ENCODE results near the gene HSFX4.
"Not testable (repeated sequence)": the region's sequence is repeated elsewhere in the genome, so short reads cannot be mapped to it uniquely, and the experiment has no call there.

The HSFX4 gene

DNA sequence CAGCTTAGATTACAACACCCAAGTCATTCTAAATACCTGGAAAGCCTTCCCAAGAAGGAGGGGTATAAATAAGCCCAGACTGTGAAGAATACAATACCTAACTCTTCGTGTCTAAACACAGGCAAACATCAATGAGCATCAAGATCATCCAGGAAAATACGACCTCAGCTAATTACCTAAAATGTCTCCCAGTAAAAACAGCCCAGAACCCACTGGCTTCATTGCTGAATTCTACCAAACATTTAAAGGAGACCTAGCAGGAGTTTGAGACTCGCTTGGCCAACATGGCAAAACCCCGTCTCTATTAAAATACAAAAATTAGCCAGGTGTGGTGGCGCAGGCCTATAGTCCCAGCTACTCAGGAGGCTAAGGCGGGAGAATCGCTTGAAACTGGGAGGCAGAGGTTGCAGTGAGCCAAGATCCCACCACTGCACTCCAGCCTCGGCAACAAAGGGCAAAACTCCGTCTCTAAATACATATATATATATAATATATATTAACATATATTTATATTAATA, 19.1 kb upstream of the HSFX4 start:
- H3K18ac ChIP-seq (ENCODE audit: low read length), result no peak overlapping the region
- no peak overlapping the region for H3K9ac ChIP-seq (ENCODE audit: low read length)
- no peak overlapping the region for H2BK120ac ChIP-seq (ENCODE audit: insufficient read depth, low read length, poor library complexity)
- H4K12ac ChIP-seq (ENCODE audit: low read depth, low read length), result no peak overlapping the region
- no peaks in the 10 kb centered on the region for H3K4me1 ChIP-seq (ENCODE audit: control insufficient read depth in 1 of 2, insufficient read depth in 2 of 2, low read length in 2 of 2)
- no peaks in the 10 kb centered on the region for H3K27me3 ChIP-seq (ENCODE audit: insufficient read depth, low read length)
- H3K23ac ChIP-seq (ENCODE audit: low read length), result no peak overlapping the region
- no peak overlapping the region for H2BK12ac ChIP-seq (ENCODE audit: low read length)
- no peak overlapping the region for H3K4me2 ChIP-seq (ENCODE audit: low read length)
- DNase-seq, result no peak
- no peak overlapping the region for H4K8ac ChIP-seq (ENCODE audit: low read depth, low read length)
- H3K79me2 ChIP-seq (ENCODE audit: control insufficient read depth, insufficient read depth, low read length, poor library complexity), result no peaks in the 10 kb centered on the region
- no peak overlapping the region for H3K14ac ChIP-seq (ENCODE audit: low read length)
- no peaks in the 10 kb centered on the region for H3K79me1 ChIP-seq (ENCODE audit: low read length)
- no peak overlapping the region for H2AK5ac ChIP-seq (ENCODE audit: low read length)
- no peak overlapping the region for H2BK5ac ChIP-seq (ENCODE audit: low read depth, low read length, poor library complexity)
- H3K4ac ChIP-seq (ENCODE audit: low read depth, low read length), result no peak overlapping the region
- H3K36me3 ChIP-seq (ENCODE audit: control insufficient read depth in 1 of 2, insufficient read depth in 2 of 2, low read length in 2 of 2), result no peaks in the 10 kb centered on the region
- no peak overlapping the region for H3K4me3 ChIP-seq (ENCODE audit: low read depth, low read length)
- no peaks in the 10 kb centered on the region for H3K9me3 ChIP-seq (ENCODE audit: insufficient read depth, low read depth, low read length)
- no peak overlapping the region for H4K91ac ChIP-seq (ENCODE audit: low read depth, low read length)
- H3K27ac ChIP-seq (ENCODE audit: low read depth, low read length), result no peak overlapping the region
- no peak overlapping the region for H2AFZ ChIP-seq (ENCODE audit: insufficient read depth, low read length, poor library complexity)
- no CpG with 5 or more reads among the region's 9 CpGs for WGBS (ENCODE audit: extremely low coverage, insufficient coverage, insufficient read length)

DNA sequence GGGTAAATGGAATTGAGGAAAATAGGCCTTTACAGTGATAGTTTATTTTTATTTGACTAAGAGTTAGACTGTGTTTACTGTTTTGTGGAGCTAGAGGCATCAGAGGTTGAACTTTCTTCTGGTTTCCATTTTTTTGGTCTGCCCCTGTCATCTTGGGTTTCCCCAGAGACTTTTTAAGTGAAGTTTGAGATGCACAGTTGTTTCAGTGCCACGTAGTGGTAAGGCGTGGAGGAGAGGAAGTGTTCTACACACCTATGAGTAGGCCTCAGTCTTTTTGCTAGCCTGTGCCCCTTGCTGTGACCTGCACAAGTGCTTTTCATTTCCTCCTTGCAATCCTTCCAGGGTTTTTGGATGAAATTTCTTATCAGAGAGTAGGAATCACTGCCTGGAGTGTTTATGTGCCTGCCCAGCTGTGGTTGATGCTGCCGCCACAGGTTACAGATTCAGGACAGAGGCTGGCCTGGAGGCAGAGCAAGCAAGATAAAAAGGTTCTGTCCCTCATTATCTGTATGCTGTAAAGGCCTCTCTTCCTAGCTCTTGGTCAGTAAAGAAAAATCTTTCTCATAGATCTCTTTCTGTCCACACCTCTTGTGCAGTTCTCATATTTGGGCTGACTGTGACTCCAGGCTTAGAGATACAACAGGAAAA, 12.5 kb upstream of the HSFX4 start:
- Histone ChIP-seq H3K4me3 (ENCODE audit: low read depth, low read length) (no peak overlapping the region), H2AK5ac (ENCODE audit: low read length) (no peak overlapping the region), H3K9ac (ENCODE audit: low read length) (no peak overlapping the region), H3K79me2 (ENCODE audit: control insufficient read depth, insufficient read depth, low read length, poor library complexity) (no peaks in the 10 kb centered on the region), H3K4me1 (ENCODE audit: control insufficient read depth in 1 of 2, insufficient read depth in 2 of 2, low read length in 2 of 2) (no peaks in the 10 kb centered on the region), H2AFZ (ENCODE audit: insufficient read depth, low read length, poor library complexity) (no peak overlapping the region), H4K12ac (ENCODE audit: low read depth, low read length) (no peak overlapping the region), H2BK5ac (ENCODE audit: low read depth, low read length, poor library complexity) (no peak overlapping the region), H3K9me3 (ENCODE audit: insufficient read depth, low read depth, low read length) (no peaks in the 10 kb centered on the region), H4K8ac (ENCODE audit: low read depth, low read length) (no peak overlapping the region), H3K4me2 (ENCODE audit: low read length) (no peak overlapping the region), H3K36me3 (ENCODE audit: control insufficient read depth in 1 of 2, insufficient read depth in 2 of 2, low read length in 2 of 2) (no peaks in the 10 kb centered on the region), H3K79me1 (ENCODE audit: low read length) (no peaks in the 10 kb centered on the region), H2BK12ac (ENCODE audit: low read length) (no peak overlapping the region), H3K4ac (ENCODE audit: low read depth, low read length) (no peak overlapping the region), H3K14ac (ENCODE audit: low read length) (no peak overlapping the region), H3K27ac (ENCODE audit: low read depth, low read length) (no peak overlapping the region), H3K23ac (ENCODE audit: low read length) (no peak overlapping the region), H2BK120ac (ENCODE audit: insufficient read depth, low read length, poor library complexity) (no peak overlapping the region), H3K27me3 (ENCODE audit: insufficient read depth, low read length) (no peaks in the 10 kb centered on the region), H3K18ac (ENCODE audit: low read length) (no peak overlapping the region), H4K91ac (ENCODE audit: low read depth, low read length) (no peak overlapping the region)
- peak in 1 of 2 donors; percentile 27 for DNase-seq
- WGBS (ENCODE audit: extremely low coverage, insufficient coverage, insufficient read length), result no CpG with 5 or more reads among the region's 3 CpGs

DNA sequence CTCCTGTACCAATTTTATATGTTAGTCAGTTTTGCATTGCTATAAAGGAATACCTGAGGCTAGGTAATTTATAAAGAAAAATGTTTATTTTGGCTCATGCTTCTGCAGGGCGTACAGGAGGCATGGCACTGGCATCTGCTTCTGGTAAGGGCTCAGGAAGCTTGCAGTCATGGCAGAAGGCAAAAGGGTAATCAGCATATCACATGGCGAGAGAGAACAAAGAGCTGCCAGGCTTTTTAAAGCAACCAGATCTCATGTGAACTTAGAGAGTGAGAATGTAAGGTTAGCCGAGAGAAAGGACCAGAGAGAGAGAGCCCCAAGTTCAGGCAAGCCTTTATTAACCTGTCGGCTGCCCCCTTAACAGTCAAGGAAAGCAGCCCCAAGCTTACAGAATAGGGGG, 5.5 kb upstream of the HSFX4 start:
- H3K27ac ChIP-seq (ENCODE audit: low read depth, low read length); H3K9me3 ChIP-seq (ENCODE audit: insufficient read depth, low read depth, low read length); H3K4me1 ChIP-seq (ENCODE audit: control insufficient read depth in 1 of 2, insufficient read depth in 2 of 2, low read length in 2 of 2); H3K79me2 ChIP-seq (ENCODE audit: control insufficient read depth, insufficient read depth, low read length, poor library complexity); DNase-seq; H3K9ac ChIP-seq (ENCODE audit: low read length); H3K18ac ChIP-seq (ENCODE audit: low read length); H2BK120ac ChIP-seq (ENCODE audit: insufficient read depth, low read length, poor library complexity); H3K27me3 ChIP-seq (ENCODE audit: insufficient read depth, low read length); H4K91ac ChIP-seq (ENCODE audit: low read depth, low read length); H2AK5ac ChIP-seq (ENCODE audit: low read length); H3K4me3 ChIP-seq (ENCODE audit: low read depth, low read length); H3K79me1 ChIP-seq (ENCODE audit: low read length); H2AFZ ChIP-seq (ENCODE audit: insufficient read depth, low read length, poor library complexity); H4K8ac ChIP-seq (ENCODE audit: low read depth, low read length); H3K4ac ChIP-seq (ENCODE audit: low read depth, low read length); H3K36me3 ChIP-seq (ENCODE audit: control insufficient read depth in 1 of 2, insufficient read depth in 2 of 2, low read length in 2 of 2); H3K23ac ChIP-seq (ENCODE audit: low read length); H4K12ac ChIP-seq (ENCODE audit: low read depth, low read length); H2BK5ac ChIP-seq (ENCODE audit: low read depth, low read length, poor library complexity); H2BK12ac ChIP-seq (ENCODE audit: low read length); H3K14ac ChIP-seq (ENCODE audit: low read length); H3K4me2 ChIP-seq (ENCODE audit: low read length): not testable (repeated sequence)
- no CpG with 5 or more reads among the region's 4 CpGs for WGBS (ENCODE audit: extremely low coverage, insufficient coverage, insufficient read length)

DNA sequence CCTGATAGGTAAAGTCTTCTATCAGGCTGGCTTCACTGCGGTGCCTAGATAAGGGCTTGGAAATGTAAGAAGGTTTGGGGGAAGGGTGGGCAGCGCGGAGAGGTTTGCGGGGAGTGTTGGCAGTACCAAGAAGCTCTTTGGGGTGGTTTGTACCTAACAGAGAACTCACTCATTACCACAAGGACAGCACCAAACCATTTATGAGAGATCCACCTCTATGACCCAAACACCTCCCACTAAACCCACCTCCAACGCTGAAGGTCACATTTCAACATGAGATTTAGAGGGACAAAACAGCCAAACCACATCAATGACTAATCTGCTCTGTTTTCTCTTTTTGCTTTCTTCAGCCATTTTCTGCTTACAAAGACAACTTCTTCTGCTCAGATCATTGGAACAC, 4.9 kb upstream of the HSFX4 start:
- H3K27me3 ChIP-seq (ENCODE audit: insufficient read depth, low read length); H3K9me3 ChIP-seq (ENCODE audit: insufficient read depth, low read depth, low read length); H3K14ac ChIP-seq (ENCODE audit: low read length); H4K91ac ChIP-seq (ENCODE audit: low read depth, low read length); H4K8ac ChIP-seq (ENCODE audit: low read depth, low read length); H3K23ac ChIP-seq (ENCODE audit: low read length); H3K36me3 ChIP-seq (ENCODE audit: control insufficient read depth in 1 of 2, insufficient read depth in 2 of 2, low read length in 2 of 2); H4K12ac ChIP-seq (ENCODE audit: low read depth, low read length); H3K4me2 ChIP-seq (ENCODE audit: low read length); H3K4me3 ChIP-seq (ENCODE audit: low read depth, low read length); H3K79me1 ChIP-seq (ENCODE audit: low read length); DNase-seq; H3K79me2 ChIP-seq (ENCODE audit: control insufficient read depth, insufficient read depth, low read length, poor library complexity); H2BK5ac ChIP-seq (ENCODE audit: low read depth, low read length, poor library complexity); H3K4ac ChIP-seq (ENCODE audit: low read depth, low read length); H2AK5ac ChIP-seq (ENCODE audit: low read length); H3K27ac ChIP-seq (ENCODE audit: low read depth, low read length); H2BK12ac ChIP-seq (ENCODE audit: low read length); H2AFZ ChIP-seq (ENCODE audit: insufficient read depth, low read length, poor library complexity); H2BK120ac ChIP-seq (ENCODE audit: insufficient read depth, low read length, poor library complexity); H3K18ac ChIP-seq (ENCODE audit: low read length); H3K4me1 ChIP-seq (ENCODE audit: control insufficient read depth in 1 of 2, insufficient read depth in 2 of 2, low read length in 2 of 2); H3K9ac ChIP-seq (ENCODE audit: low read length): not testable (repeated sequence)
- no CpG with 5 or more reads among the region's 5 CpGs for WGBS (ENCODE audit: extremely low coverage, insufficient coverage, insufficient read length)
